ENCODE data around the gene PRND. TPM values are rescaled to one million over a fixed set of nuclear protein-coding genes. Genes with fewer than 3 reads are reported as not detected.

Gene PRND
- total RNA-seq, 1 donor from 2014 or later = not detected

DNA sequence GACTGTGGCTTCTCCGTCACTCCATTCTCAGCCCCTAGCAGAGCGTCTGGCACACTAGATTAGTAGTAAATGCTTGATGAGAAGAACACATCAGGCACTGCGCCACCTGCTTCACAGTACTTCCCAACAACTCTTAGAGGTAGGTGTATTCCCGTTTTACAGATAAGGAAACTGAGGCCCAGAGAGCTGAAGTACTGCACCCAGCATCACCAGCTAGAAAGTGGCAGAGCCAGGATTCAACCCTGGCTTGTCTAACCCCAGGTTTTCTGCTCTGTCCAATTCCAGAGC is 3.5 kb downstream of the PRND start:
- TF ChIP-seq EZH2 (IDR thresholded peaks at IDR 0.05; ENCODE audit: insufficient read depth, low read length) = no peak
- TF ChIP-seq CTCF (IDR thresholded peaks at IDR 0.05; ENCODE audit: insufficient read depth, low read depth, low read length) = no peak
- Histone ChIP-seq H3K27me3 (ENCODE audit: insufficient read depth, low read length) (peaks cover 13% of the 10 kb centered on the region), H3K27ac (ENCODE audit: low read depth, low read length) (no peak overlapping the region), H3K4me3 (ENCODE audit: insufficient read depth, low read depth, low read length) (no peak overlapping the region), H3K4me1 (ENCODE audit: insufficient read depth, low read length) (peaks cover 3% of the 10 kb centered on the region), H4K20me1 (ENCODE audit: insufficient read depth, low read length) (no peaks in the 10 kb centered on the region), H3K9me3 (ENCODE audit: insufficient read depth, low read depth, low read length) (no peaks in the 10 kb centered on the region), H3K9ac (ENCODE audit: low read length) (no peak overlapping the region), H3K79me2 (ENCODE audit: insufficient read depth, low read length) (no peaks in the 10 kb centered on the region), H3K4me2 (ENCODE audit: low read length) (no peak overlapping the region), H2AFZ (ENCODE audit: low read depth, low read length) (no peak overlapping the region), H3K36me3 (ENCODE audit: insufficient read depth, low read length) (no peaks in the 10 kb centered on the region)
- Mint-ChIP-seq H3K27me3 (ENCODE audit: low read depth, unreplicated experiment) (peaks cover 13% of the 10 kb centered on the region), H3K27ac (ENCODE audit: unreplicated experiment) (no peak overlapping the region), H3K9me3 (ENCODE audit: unreplicated experiment) (no peaks in the 10 kb centered on the region), H3K4me3 (ENCODE audit: unreplicated experiment) (no peak overlapping the region), H3K36me3 (ENCODE audit: low read depth, unreplicated experiment) (no peaks in the 10 kb centered on the region), H3K4me1 (ENCODE audit: low read depth, unreplicated experiment) (peaks cover 3% of the 10 kb centered on the region)
- DNase-seq (ENCODE audit: low read depth) (no peak), FAIRE-seq (no peak)

DNA sequence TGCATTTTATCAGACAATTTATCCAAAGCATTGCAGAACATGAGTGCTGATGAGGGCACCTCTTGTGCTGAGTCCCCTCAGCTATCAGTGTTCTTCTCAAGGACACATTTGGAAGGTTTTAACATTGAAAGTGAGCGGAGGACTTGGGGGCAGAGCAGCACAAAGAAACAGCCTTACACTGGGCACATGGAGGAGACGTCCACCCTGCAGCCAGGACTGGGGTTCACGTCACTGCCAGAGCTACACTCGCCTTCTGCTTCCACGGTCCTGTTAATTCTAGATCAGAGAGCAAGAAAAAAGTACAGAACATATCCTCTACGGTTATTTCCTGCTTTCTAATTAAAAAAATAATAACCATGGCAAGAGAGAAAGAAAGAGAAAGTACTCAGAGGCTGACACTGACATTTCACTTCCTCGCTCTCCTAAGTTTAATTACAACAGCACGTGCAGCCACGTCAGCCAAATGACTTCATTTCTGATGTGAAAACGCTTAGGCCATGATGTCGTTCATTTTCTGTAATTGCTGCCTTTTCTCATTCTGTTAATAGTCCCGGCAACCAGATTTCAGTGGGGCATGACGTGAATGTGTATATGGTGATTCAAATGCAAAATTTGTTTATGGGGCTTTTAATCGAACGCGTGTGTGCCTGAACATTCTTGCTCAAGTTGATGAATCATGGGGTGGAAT is 5.1 kb downstream of the PRND start:
- FAIRE-seq = no peak
- H3K4me3 ChIP-seq (ENCODE audit: insufficient read depth, low read depth, low read length) = peak overlapping the region; percentile 22

More for the DNA sequence above, 5.1 kb downstream of the PRND start:
- no peak for TF ChIP-seq EZH2 (IDR thresholded peaks at IDR 0.05; ENCODE audit: insufficient read depth, low read length)
- TF ChIP-seq CTCF (IDR thresholded peaks at IDR 0.05; ENCODE audit: insufficient read depth, low read depth, low read length) = no peak
- Histone ChIP-seq H3K9me3 (ENCODE audit: insufficient read depth, low read depth, low read length) (no peaks in the 10 kb centered on the region), H2AFZ (ENCODE audit: low read depth, low read length) (peak overlapping the region; percentile 13), H3K9ac (ENCODE audit: low read length) (peak overlapping the region; percentile 23), H4K20me1 (ENCODE audit: insufficient read depth, low read length) (no peaks in the 10 kb centered on the region), H3K79me2 (ENCODE audit: insufficient read depth, low read length) (no peaks in the 10 kb centered on the region), H3K4me2 (ENCODE audit: low read length) (peak overlapping the region; percentile 68), H3K27ac (ENCODE audit: low read depth, low read length) (no peak overlapping the region), H3K36me3 (ENCODE audit: insufficient read depth, low read length) (no peaks in the 10 kb centered on the region), H3K4me1 (ENCODE audit: insufficient read depth, low read length) (no peaks in the 10 kb centered on the region), H3K27me3 (ENCODE audit: insufficient read depth, low read length) (peaks cover 8% of the 10 kb centered on the region)
- no peaks in the 10 kb centered on the region for H3K4me1 Mint-ChIP-seq (ENCODE audit: low read depth, unreplicated experiment)
- no peak overlapping the region for H3K27ac Mint-ChIP-seq (ENCODE audit: unreplicated experiment)
- peaks cover 2% of the 10 kb centered on the region for H3K36me3 Mint-ChIP-seq (ENCODE audit: low read depth, unreplicated experiment)
- peaks cover 13% of the 10 kb centered on the region for H3K27me3 Mint-ChIP-seq (ENCODE audit: low read depth, unreplicated experiment)
- no peaks in the 10 kb centered on the region for H3K9me3 Mint-ChIP-seq (ENCODE audit: unreplicated experiment)
- DNase-seq (ENCODE audit: low read depth) = peak; percentile 73
- H3K4me3 Mint-ChIP-seq (ENCODE audit: unreplicated experiment) = no peak overlapping the region
